Bronchial epithelial cell (primary cell): ENCODE data around the gene ERMP1. TPM values are rescaled to one million over a fixed set of nuclear protein-coding genes. Genes with fewer than 3 reads are reported as not detected.

ENCODE experiments used
- DNase-seq: peaks from one replicate; pipeline ENCODE4 v3.0.0-alpha.2; 2010; ENCODE audit warnings: low read depth
- FAIRE-seq: peaks from 2 replicates; lab custom pipeline; 2011; peaks lifted over from hg19 to GRCh38; lab: Jason Lieb, UNC
- H3K27me3 ChIP-seq: 2 replicates; pipeline ENCODE4 v1.5.1; 2011; ENCODE audit warnings: low read length; ENCODE audit not compliant: control insufficient read depth, insufficient read depth
- H3K36me3 ChIP-seq: 2 replicates; pipeline ENCODE4 v1.5.1; 2011; ENCODE audit warnings: low read length; ENCODE audit not compliant: control insufficient read depth, insufficient read depth
- H3K4me3 ChIP-seq: 2 replicates; pipeline ENCODE4 v1.5.1; 2011; ENCODE audit warnings: mild to moderate bottlenecking, low read depth, low read length, control low read depth
- CTCF ChIP-seq: IDR thresholded peaks from 2 replicates; pipeline ENCODE4 v1.5.1; 2011; ENCODE audit warnings: mild to moderate bottlenecking, moderate library complexity, low read length, control low read depth, inconsistent platforms; ENCODE audit not compliant: insufficient read depth, severe bottlenecking
- total RNA-seq: library from RNA; depleted of rRNA; stranded (reverse); fragments of >200 nt; gene quantifications from 2 replicates; pipeline ENCODE4 v1.2.1, GENCODE V29; 2014

Gene ERMP1
- total RNA-seq, 1 donor from 2014 or later: 52.9 TPM

GRCh38 chr9:5858833-5859232 lies 25.9 kb upstream of the ERMP1 start:
- H3K4me3 ChIP-seq: no peak overlapping the region
- H3K36me3 ChIP-seq: no peaks in the 10 kb centered on the region
- DNase-seq (no peak), FAIRE-seq (no peak)
- TF ChIP-seq CTCF: no peak
- H3K27me3 ChIP-seq: no peaks in the 10 kb centered on the region

- DNase-seq (no peak), FAIRE-seq (no peak)
- H3K4me3 ChIP-seq: no peak overlapping the region
- no peaks in the 10 kb centered on the region for H3K36me3 ChIP-seq
- H3K27me3 ChIP-seq: no peaks in the 10 kb centered on the region
- TF ChIP-seq CTCF: no peak
Observed at GRCh38 chr9:5857928-5858327, 25.0 kb upstream of the ERMP1 start.

- Histone ChIP-seq H3K4me3 (no peak overlapping the region), H3K36me3 (no peaks in the 10 kb centered on the region), H3K27me3 (no peaks in the 10 kb centered on the region)
- DNase-seq (no peak), FAIRE-seq (no peak)
- TF ChIP-seq CTCF: no peak
Observed at GRCh38 chr9:5854063-5854790, 21.3 kb upstream of the ERMP1 start.

GRCh38 chr9:5853617-5854016 lies 20.7 kb upstream of the ERMP1 start:
- no peak for TF ChIP-seq CTCF
- FAIRE-seq: no peak
- Histone ChIP-seq H3K27me3 (no peaks in the 10 kb centered on the region), H3K36me3 (no peaks in the 10 kb centered on the region), H3K4me3 (no peak overlapping the region)
- no peak for DNase-seq

- no peak for FAIRE-seq
- H3K4me3 ChIP-seq: no peak overlapping the region
- no peaks in the 10 kb centered on the region for H3K27me3 ChIP-seq
- TF ChIP-seq CTCF: no peak
- no peaks in the 10 kb centered on the region for H3K36me3 ChIP-seq
- no peak for DNase-seq
Observed at GRCh38 chr9:5852987-5853386, 20.1 kb upstream of the ERMP1 start.

GRCh38 chr9:5851445-5851844 lies 18.5 kb upstream of the ERMP1 start:
- Histone ChIP-seq H3K36me3 (no peaks in the 10 kb centered on the region), H3K27me3 (no peaks in the 10 kb centered on the region), H3K4me3 (no peak overlapping the region)
- TF ChIP-seq CTCF: no peak
- FAIRE-seq (no peak), DNase-seq (peak; percentile 99)
